Measurements from ENCODE around the gene SERPINB2. TPM values are rescaled to one million over a fixed set of nuclear protein-coding genes. Genes with fewer than 3 reads are reported as not detected.

SERPINB2 gene
- total and polyA plus RNA-seq, 2 donors from 2014 or later: not detected

DNA sequence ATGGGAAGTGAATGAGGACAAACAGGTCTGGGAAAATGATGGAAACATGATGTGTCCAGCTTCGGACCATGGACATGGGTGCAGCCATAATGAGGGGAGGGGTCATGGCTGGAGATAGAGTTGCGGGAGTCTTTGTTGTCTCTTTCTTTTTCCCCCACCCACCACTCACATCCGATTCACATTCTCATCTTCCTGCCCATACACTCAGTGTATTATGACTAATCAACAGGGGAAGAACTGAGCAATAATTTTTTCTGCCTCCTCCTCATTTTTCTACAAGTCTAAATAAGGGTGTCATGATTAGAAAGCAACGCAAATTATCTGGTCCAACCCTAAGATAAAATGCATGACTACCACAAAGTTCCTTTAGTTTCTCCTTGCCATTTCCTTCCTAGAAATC lies 5.7 kb upstream of the SERPINB2 start:
- Histone ChIP-seq H3K9ac (ENCODE audit: low read length in 3 of 3) (no peak overlapping the region), H3K9me3 (ENCODE audit: control insufficient read depth in 2 of 3, insufficient read depth in 1 of 3, low read length in 3 of 3) (no peaks in the 10 kb centered on the region), H3K36me3 (ENCODE audit: control insufficient read depth in 2 of 3, insufficient read depth in 3 of 3, low read length in 3 of 3) (no peaks in the 10 kb centered on the region), H3K4me1 (ENCODE audit: control insufficient read depth in 2 of 3, insufficient read depth in 2 of 3, low read depth in 1 of 3, low read length in 3 of 3) (no peaks in the 10 kb centered on the region), H3K27me3 (ENCODE audit: control insufficient read depth, insufficient read depth, low read length) (no peaks in the 10 kb centered on the region), H3K4me3 (ENCODE audit: low read length in 3 of 3) (no peak overlapping the region), H3K27ac (ENCODE audit: low read depth in 2 of 2, low read length in 2 of 2) (no peak overlapping the region)
- no peak for DNase-seq
- TF ChIP-seq, protein P1, sequence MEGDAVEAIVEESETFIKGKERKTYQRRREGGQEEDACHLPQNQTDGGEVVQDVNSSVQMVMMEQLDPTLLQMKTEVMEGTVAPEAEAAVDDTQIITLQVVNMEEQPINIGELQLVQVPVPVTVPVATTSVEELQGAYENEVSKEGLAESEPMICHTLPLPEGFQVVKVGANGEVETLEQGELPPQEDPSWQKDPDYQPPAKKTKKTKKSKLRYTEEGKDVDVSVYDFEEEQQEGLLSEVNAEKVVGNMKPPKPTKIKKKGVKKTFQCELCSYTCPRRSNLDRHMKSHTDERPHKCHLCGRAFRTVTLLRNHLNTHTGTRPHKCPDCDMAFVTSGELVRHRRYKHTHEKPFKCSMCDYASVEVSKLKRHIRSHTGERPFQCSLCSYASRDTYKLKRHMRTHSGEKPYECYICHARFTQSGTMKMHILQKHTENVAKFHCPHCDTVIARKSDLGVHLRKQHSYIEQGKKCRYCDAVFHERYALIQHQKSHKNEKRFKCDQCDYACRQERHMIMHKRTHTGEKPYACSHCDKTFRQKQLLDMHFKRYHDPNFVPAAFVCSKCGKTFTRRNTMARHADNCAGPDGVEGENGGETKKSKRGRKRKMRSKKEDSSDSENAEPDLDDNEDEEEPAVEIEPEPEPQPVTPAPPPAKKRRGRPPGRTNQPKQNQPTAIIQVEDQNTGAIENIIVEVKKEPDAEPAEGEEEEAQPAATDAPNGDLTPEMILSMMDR (IDR thresholded peaks at IDR 0.05; ENCODE audit: borderline replicate concordance, extremely low read depth, insufficient read depth): no peak
- no peak for FAIRE-seq
- intact Hi-C loops (cut with DNase I): no loop called here

DNA sequence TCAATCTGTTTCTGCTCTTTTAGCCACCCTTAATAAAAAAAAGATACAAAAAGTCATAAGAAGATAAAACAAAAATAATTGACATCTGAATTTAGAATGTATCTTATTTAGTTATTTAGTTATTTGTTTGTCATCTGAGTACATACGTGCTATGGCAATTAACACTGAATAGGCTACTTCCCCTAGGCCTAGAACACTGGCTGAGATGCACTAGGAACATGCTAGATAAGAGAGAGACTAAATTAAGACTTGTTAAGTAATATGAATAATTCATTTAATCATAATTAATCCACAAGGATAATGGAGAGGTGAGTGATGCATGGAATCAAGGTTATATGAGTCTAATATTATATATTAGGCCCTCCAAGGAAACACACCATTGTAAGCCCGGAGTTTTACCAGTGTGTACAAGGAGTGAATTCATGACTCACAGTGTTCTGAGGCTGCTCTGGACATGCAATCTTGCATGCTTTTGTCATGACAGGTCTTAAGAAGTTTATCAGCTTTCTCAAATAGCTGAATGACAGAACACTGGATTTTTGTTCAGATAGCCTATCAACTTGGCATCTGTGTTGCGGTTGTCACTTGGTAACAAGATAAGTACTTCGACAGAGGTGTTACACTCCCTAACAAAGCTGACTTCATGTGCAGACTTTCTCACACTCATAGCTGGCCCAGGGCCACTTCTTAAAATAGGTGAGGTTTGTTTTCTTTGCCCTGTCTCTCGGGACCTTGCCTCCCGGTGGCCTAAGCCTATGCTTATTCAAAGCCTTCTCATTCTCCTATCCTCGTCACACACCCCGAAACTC lies 5.0 kb upstream of the SERPINB2 start:
- FAIRE-seq (no peak), DNase-seq (no peak)
- Histone ChIP-seq H3K4me3 (ENCODE audit: low read length in 3 of 3) (no peak overlapping the region), H3K9me3 (ENCODE audit: control insufficient read depth in 2 of 3, insufficient read depth in 1 of 3, low read length in 3 of 3) (no peaks in the 10 kb centered on the region), H3K4me1 (ENCODE audit: control insufficient read depth in 2 of 3, insufficient read depth in 2 of 3, low read depth in 1 of 3, low read length in 3 of 3) (no peaks in the 10 kb centered on the region), H3K27ac (ENCODE audit: low read depth in 2 of 2, low read length in 2 of 2) (no peak overlapping the region), H3K36me3 (ENCODE audit: control insufficient read depth in 2 of 3, insufficient read depth in 3 of 3, low read length in 3 of 3) (no peaks in the 10 kb centered on the region), H3K27me3 (ENCODE audit: control insufficient read depth, insufficient read depth, low read length) (no peaks in the 10 kb centered on the region), H3K9ac (ENCODE audit: low read length in 3 of 3) (no peak overlapping the region)
- TF ChIP-seq, protein P1 (IDR thresholded peaks at IDR 0.05; ENCODE audit: borderline replicate concordance, extremely low read depth, insufficient read depth): no peak
- intact Hi-C loops (cut with DNase I): no loop called here

DNA sequence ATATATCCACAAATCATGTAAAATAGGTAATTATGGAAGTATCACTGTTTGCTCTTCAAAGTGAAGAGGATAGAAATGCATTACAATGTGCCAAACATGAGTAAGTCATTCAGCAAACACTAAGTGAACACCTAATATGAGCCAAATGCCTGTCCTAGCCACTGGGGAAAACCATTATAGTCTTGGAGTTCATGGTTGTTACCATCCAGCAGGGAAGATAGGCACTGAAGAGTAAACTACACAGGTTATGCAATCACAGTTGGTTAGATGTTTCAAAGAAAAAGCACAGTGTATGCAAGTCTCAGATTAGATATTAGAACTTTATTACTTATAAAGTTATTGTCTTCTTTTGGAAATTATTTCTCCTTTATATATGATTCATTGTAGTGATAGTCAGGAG lies 3.9 kb upstream of the SERPINB2 start:
- H3K27me3 ChIP-seq (ENCODE audit: control insufficient read depth, insufficient read depth, low read length): no peaks in the 10 kb centered on the region
- H3K36me3 ChIP-seq (ENCODE audit: control insufficient read depth in 2 of 3, insufficient read depth in 3 of 3, low read length in 3 of 3): no peaks in the 10 kb centered on the region
- no peak overlapping the region for H3K27ac ChIP-seq (ENCODE audit: low read depth in 2 of 2, low read length in 2 of 2)
- H3K9me3 ChIP-seq (ENCODE audit: control insufficient read depth in 2 of 3, insufficient read depth in 1 of 3, low read length in 3 of 3): no peaks in the 10 kb centered on the region
- no peaks in the 10 kb centered on the region for H3K4me1 ChIP-seq (ENCODE audit: control insufficient read depth in 2 of 3, insufficient read depth in 2 of 3, low read depth in 1 of 3, low read length in 3 of 3)
- DNase-seq (no peak), FAIRE-seq (no peak)
- H3K4me3 ChIP-seq (ENCODE audit: low read length in 3 of 3): no peak overlapping the region
- TF ChIP-seq, protein P1 (IDR thresholded peaks at IDR 0.05; ENCODE audit: borderline replicate concordance, extremely low read depth, insufficient read depth): no peak
- intact Hi-C loops (cut with DNase I): no loop called here
- no peak overlapping the region for H3K9ac ChIP-seq (ENCODE audit: low read length in 3 of 3)
